ENCODE data around the gene AFMID. TPM values are rescaled to one million over a fixed set of nuclear protein-coding genes. Genes with fewer than 3 reads are reported as not detected.

The AFMID gene
- total RNA-seq, 2 donors from 2014 or later: 18.8 to 44.0 TPM

DNA sequence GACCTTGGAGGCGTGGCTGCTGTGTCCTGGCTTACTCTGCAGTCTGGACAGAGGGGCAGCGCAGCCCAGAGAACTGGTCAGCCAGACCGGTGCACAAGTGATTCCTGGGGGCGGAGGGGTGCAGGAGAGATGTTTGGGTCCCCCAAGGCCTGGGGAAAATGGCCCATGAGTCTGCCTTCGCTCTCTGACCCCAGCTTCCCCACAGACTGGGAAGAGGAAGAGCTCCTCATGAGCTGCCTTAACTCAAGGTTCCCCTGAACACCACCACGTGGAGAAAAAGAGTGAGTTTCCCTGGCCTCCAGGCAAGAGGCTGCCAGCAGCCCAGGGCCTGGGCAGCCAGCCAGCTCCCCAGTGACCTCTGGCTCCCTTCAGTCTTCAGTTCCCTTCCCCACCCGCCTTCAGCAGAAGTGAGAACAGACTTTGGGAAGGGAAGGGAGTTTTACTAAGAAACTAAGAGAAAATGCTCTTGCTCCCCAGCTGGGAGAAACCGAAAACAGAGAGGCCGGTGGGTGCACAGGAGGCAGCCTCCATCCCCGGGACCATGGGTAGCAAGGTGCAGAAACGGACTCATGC, 42.9 kb upstream of the AFMID start:
- H3K27me3 ChIP-seq (replicated peaks; ENCODE audit: insufficient read depth): no peaks in the 10 kb centered on the region
- TF ChIP-seq, protein P1, sequence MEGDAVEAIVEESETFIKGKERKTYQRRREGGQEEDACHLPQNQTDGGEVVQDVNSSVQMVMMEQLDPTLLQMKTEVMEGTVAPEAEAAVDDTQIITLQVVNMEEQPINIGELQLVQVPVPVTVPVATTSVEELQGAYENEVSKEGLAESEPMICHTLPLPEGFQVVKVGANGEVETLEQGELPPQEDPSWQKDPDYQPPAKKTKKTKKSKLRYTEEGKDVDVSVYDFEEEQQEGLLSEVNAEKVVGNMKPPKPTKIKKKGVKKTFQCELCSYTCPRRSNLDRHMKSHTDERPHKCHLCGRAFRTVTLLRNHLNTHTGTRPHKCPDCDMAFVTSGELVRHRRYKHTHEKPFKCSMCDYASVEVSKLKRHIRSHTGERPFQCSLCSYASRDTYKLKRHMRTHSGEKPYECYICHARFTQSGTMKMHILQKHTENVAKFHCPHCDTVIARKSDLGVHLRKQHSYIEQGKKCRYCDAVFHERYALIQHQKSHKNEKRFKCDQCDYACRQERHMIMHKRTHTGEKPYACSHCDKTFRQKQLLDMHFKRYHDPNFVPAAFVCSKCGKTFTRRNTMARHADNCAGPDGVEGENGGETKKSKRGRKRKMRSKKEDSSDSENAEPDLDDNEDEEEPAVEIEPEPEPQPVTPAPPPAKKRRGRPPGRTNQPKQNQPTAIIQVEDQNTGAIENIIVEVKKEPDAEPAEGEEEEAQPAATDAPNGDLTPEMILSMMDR (IDR thresholded peaks at IDR 0.05): no peak
- no peaks in the 10 kb centered on the region for H3K36me3 ChIP-seq
- H3K4me1 ChIP-seq (ENCODE audit: control insufficient read depth in 1 of 2, low read depth in 2 of 2): peaks cover 15 to 19% of the 10 kb centered on the region in 2 donors
- ATAC-seq (ENCODE audit: insufficient number of reproducible peaks, low FRiP score, low read depth) (no peak), DNase-seq (ENCODE audit: low spot score) (no peak)
- no peak overlapping the region for H3K4me3 ChIP-seq
- H3K9me3 ChIP-seq: no peaks in the 10 kb centered on the region
- no peak overlapping the region for H3K27ac ChIP-seq

DNA sequence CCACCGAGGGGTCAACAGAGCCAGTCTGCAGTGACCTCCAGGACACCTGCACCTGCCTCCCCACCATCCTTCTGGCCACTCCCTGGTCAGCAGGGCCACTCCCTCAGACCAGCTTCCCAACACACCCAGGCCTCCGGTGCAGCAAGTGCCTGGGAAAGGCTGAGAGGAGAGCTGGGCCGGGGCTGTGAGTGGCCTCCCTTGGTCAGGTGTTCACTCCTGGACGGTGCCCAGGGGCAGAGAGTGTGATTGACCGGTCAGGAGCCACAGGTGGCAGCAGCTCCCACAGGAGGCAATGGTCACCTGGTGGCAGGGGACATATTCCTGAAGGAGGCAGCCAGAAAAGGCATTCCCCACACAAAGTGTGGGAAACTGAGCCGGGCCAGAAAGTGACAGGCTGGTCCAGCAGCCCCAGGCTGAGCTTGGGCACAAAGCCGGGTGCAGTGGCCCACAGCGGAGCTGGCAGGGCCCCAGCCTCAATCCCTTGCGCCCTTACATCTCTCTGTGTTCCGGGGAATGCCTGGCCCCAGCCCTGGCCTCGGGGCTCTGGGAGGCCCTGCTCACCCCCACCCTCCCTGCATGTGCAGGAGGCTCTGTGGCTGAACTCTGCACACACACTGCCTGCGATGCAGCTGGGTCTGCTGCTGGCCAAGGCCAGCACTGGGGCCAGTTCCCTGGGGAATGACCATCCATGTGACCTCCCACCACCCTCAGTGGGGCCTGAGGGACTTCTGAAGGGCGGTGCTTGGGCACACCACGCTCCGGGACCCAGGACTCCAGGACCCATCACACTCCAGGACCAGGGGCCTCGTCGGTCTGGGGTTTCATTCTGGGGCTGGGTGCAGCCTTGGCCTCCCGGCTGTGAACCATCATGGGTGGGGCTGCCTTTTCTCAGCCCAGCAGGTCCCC, 42.2 kb upstream of the AFMID start:
- no peaks in the 10 kb centered on the region for H3K36me3 ChIP-seq
- TF ChIP-seq, protein P1 (IDR thresholded peaks at IDR 0.05): no peak
- H3K27ac ChIP-seq: no peak overlapping the region
- H3K4me3 ChIP-seq: no peak overlapping the region
- peaks cover 15 to 19% of the 10 kb centered on the region in 2 donors for H3K4me1 ChIP-seq (ENCODE audit: control insufficient read depth in 1 of 2, low read depth in 2 of 2)
- DNase-seq (ENCODE audit: low spot score) (no peak), ATAC-seq (ENCODE audit: insufficient number of reproducible peaks, low FRiP score, low read depth) (no peak)
- no peaks in the 10 kb centered on the region for H3K27me3 ChIP-seq (replicated peaks; ENCODE audit: insufficient read depth)
- H3K9me3 ChIP-seq: no peaks in the 10 kb centered on the region

DNA sequence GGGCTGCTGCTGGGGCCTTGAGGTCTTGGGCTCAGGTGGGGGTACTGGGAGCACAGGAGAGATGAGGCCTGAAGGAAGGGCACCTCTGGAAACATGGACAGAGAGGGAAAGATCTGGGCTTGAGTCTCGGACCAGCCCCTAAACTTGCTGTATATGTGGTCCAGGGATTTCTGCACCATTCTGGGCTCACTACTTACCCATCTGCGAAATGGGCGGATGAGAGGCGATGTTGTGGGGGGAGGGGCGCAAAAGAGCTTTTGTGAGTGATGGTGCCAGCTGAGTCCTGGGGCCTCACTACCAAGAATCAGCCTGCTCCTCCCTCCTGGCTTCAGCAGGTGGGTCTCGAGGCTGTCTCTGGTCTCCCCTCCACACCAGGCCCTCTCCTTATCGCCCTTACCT, 40.7 kb upstream of the AFMID start:
- ATAC-seq (ENCODE audit: insufficient number of reproducible peaks, low FRiP score, low read depth): no peak
- peaks cover 15 to 19% of the 10 kb centered on the region in 2 donors for H3K4me1 ChIP-seq (ENCODE audit: control insufficient read depth in 1 of 2, low read depth in 2 of 2)
- H3K36me3 ChIP-seq: no peaks in the 10 kb centered on the region
- no peak overlapping the region for H3K27ac ChIP-seq
- TF ChIP-seq, protein P1 (IDR thresholded peaks at IDR 0.05): no peak
- no peak for DNase-seq (ENCODE audit: low spot score)
- no peaks in the 10 kb centered on the region for H3K9me3 ChIP-seq
- no peaks in the 10 kb centered on the region for H3K27me3 ChIP-seq (replicated peaks; ENCODE audit: insufficient read depth)
- no peak overlapping the region for H3K4me3 ChIP-seq

DNA sequence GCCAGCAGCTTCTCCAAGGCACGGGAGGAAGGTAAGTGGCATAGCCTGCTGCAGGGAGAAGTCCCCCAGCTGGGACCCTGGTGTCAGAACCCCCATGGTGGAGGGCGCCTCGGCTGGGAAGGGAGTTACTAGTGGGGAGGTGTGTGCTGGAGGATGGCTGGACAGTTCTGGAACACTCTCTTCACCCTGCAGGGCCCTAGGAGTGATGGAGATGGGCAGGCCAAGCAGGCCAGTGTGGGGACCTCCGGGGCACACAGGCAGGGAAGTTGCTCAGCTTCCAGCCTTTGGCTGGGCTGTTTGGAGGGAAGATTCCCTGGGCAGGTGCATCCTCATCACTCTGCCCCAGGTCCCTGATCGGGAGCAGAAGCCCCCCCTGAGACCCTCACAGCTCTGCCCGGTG, 40.3 kb upstream of the AFMID start:
- Histone ChIP-seq H3K4me1 (ENCODE audit: control insufficient read depth in 1 of 2, low read depth in 2 of 2) (peaks cover 15 to 19% of the 10 kb centered on the region in 2 donors), H3K27ac (no peak overlapping the region), H3K36me3 (no peaks in the 10 kb centered on the region), H3K4me3 (no peak overlapping the region), H3K9me3 (no peaks in the 10 kb centered on the region), H3K27me3 (replicated peaks; ENCODE audit: insufficient read depth) (no peaks in the 10 kb centered on the region)
- DNase-seq (ENCODE audit: low spot score): no peak
- ATAC-seq (ENCODE audit: insufficient number of reproducible peaks, low FRiP score, low read depth): no peak
- TF ChIP-seq, protein P1 (IDR thresholded peaks at IDR 0.05): no peak

DNA sequence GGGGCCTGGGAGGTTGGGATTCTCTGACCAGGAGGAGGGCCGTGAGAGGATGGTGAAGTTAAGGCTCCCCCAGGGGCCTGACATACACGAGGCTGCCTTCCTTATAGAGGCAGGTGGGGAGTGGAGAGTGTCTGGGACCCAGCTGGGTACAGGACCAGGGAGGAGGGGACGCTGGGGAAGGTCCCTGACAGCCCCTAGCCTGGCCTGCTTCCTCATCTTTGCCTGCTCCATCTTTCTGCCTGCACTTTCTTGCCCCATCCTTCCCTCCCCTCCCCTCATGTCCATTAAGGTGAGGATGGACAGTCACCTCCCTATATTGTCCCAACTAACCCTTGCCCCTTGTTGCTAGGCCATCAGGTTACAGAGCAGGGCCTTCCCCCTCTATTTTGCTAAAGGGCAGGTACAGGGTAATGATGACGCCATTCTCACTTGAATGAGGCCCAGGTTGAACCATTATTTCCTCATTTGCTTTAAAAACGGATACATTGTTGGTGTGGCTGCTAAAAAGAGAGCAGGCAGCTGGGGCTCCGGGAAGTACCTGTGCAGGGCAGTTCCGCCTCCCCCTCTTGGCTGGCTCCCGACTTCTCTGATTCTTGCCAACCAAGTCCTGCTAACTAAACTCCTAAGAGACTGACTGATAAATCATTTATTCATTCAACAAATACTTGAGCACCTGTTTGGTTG, 39.7 kb upstream of the AFMID start:
- H3K27me3 ChIP-seq (replicated peaks; ENCODE audit: insufficient read depth): no peaks in the 10 kb centered on the region
- TF ChIP-seq, protein P1 (IDR thresholded peaks at IDR 0.05): no peak
- ATAC-seq (ENCODE audit: insufficient number of reproducible peaks, low FRiP score, low read depth) (no peak), DNase-seq (ENCODE audit: low spot score) (no peak)
- H3K9me3 ChIP-seq: no peaks in the 10 kb centered on the region
- no peak overlapping the region for H3K4me3 ChIP-seq
- H3K4me1 ChIP-seq (ENCODE audit: control insufficient read depth in 1 of 2, low read depth in 2 of 2): peaks cover 15 to 19% of the 10 kb centered on the region in 2 donors
- H3K36me3 ChIP-seq: no peaks in the 10 kb centered on the region
- no peak overlapping the region for H3K27ac ChIP-seq
